ENCODE data around the gene TTC3. TPM values are rescaled to one million over a fixed set of nuclear protein-coding genes. Genes with fewer than 3 reads are reported as not detected.
"Not testable (repeated sequence)": the region's sequence is repeated elsewhere in the genome, so short reads cannot be mapped to it uniquely, and the experiment has no call there.

Gene TTC3
- total RNA-seq, 1 donor from 2014 or later = 262 TPM

- H3K9ac ChIP-seq (ENCODE audit: low read depth in 1 of 3, low read length in 3 of 3); H3K27ac ChIP-seq (ENCODE audit: low read depth, low read length): not testable (repeated sequence)
- peaks cover 6 to 12% (median 6%) of the 10 kb centered on the region in 3 donors for H3K36me3 ChIP-seq (ENCODE audit: control insufficient read depth in 3 of 3, insufficient read depth in 3 of 3, low read length in 3 of 3)
Measured at GRCh38 chr21:37111029-37111428, 38.0 kb downstream of the TTC3 start.

DNA sequence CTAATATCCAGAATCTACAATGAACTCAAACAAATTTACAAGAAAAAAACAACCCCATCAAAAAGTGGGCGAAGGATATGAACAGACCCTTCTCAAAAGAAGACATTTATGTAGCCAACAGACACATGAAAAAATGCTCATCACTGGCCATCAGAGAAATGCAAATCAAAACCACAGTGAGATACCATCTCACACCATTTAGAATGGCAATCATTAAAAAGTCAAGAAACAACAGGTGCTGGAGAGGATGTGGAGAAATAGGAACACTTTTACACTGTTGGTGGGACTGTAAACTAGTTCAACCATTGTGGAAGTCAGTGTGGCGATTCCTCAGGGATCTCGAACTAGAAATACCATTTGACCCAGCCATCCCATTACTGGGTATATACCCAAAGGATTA, 41.2 kb downstream of the TTC3 start:
- not testable (repeated sequence) for H3K27me3 ChIP-seq (ENCODE audit: control insufficient read depth in 3 of 3, insufficient read depth in 3 of 3, low read length in 3 of 3); H3K4me1 ChIP-seq (ENCODE audit: control insufficient read depth in 3 of 3, insufficient read depth in 3 of 3, low read length in 3 of 3); H3K9me3 ChIP-seq (ENCODE audit: control insufficient read depth in 3 of 3, low read length in 3 of 3); H3K27ac ChIP-seq (ENCODE audit: low read depth, low read length); H3K4me3 ChIP-seq (ENCODE audit: low read length in 3 of 3); H3K9ac ChIP-seq (ENCODE audit: low read depth in 1 of 3, low read length in 3 of 3); H3K36me3 ChIP-seq (ENCODE audit: control insufficient read depth in 3 of 3, insufficient read depth in 3 of 3, low read length in 3 of 3)

More at GRCh38 chr21:37111029-37111428, 38.0 kb downstream of the TTC3 start:
- not testable (repeated sequence) for H3K4me3 ChIP-seq (ENCODE audit: low read length in 3 of 3); H3K4me1 ChIP-seq (ENCODE audit: control insufficient read depth in 3 of 3, insufficient read depth in 3 of 3, low read length in 3 of 3); H3K9me3 ChIP-seq (ENCODE audit: control insufficient read depth in 3 of 3, low read length in 3 of 3); H3K27me3 ChIP-seq (ENCODE audit: control insufficient read depth in 3 of 3, insufficient read depth in 3 of 3, low read length in 3 of 3)

DNA sequence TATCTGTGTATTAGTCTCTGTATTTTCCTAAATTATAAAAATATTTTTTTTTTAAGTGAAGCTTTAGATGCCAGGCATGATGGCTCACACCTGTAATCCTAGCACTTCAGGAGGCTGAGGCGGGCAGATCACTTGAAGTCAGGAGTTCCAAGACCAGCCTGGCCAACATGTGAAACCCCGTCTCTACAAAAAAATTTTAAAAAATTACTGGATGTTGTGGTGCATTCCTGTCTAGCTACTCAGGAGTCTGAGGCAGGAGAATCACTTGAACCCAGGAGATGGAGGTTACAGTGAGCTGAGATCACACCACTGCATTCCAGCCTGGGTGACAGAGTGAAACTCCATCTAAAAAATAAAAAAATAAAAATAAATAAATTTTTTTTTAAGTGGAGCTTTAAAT, 43.4 kb downstream of the TTC3 start:
- not testable (repeated sequence) for H3K9ac ChIP-seq (ENCODE audit: low read depth in 1 of 3, low read length in 3 of 3); H3K27me3 ChIP-seq (ENCODE audit: control insufficient read depth in 3 of 3, insufficient read depth in 3 of 3, low read length in 3 of 3); H3K4me3 ChIP-seq (ENCODE audit: low read length in 3 of 3); H3K4me1 ChIP-seq (ENCODE audit: control insufficient read depth in 3 of 3, insufficient read depth in 3 of 3, low read length in 3 of 3); H3K9me3 ChIP-seq (ENCODE audit: control insufficient read depth in 3 of 3, low read length in 3 of 3); H3K27ac ChIP-seq (ENCODE audit: low read depth, low read length)
- peaks cover 0 to 15% (median 2%) of the 10 kb centered on the region in 3 donors for H3K36me3 ChIP-seq (ENCODE audit: control insufficient read depth in 3 of 3, insufficient read depth in 3 of 3, low read length in 3 of 3)

GRCh38 chr21:37117204-37117603, 44.1 kb downstream of the TTC3 start:
- Histone ChIP-seq H3K9me3 (ENCODE audit: control insufficient read depth in 3 of 3, low read length in 3 of 3) (no peaks in the 10 kb centered on the region), H3K9ac (ENCODE audit: low read depth in 1 of 3, low read length in 3 of 3) (no peak overlapping the region), H3K4me1 (ENCODE audit: control insufficient read depth in 3 of 3, insufficient read depth in 3 of 3, low read length in 3 of 3) (no peaks in the 10 kb centered on the region), H3K27me3 (ENCODE audit: control insufficient read depth in 3 of 3, insufficient read depth in 3 of 3, low read length in 3 of 3) (no peaks in the 10 kb centered on the region), H3K4me3 (ENCODE audit: low read length in 3 of 3) (no peak overlapping the region), H3K36me3 (ENCODE audit: control insufficient read depth in 3 of 3, insufficient read depth in 3 of 3, low read length in 3 of 3) (peaks cover 0 to 15% (median 2%) of the 10 kb centered on the region in 3 donors), H3K27ac (ENCODE audit: low read depth, low read length) (no peak overlapping the region)

GRCh38 chr21:37118187-37118826, 45.3 kb downstream of the TTC3 start:
- Histone ChIP-seq H3K4me3 (ENCODE audit: low read length in 3 of 3) (no peak overlapping the region), H3K27me3 (ENCODE audit: control insufficient read depth in 3 of 3, insufficient read depth in 3 of 3, low read length in 3 of 3) (no peaks in the 10 kb centered on the region), H3K36me3 (ENCODE audit: control insufficient read depth in 3 of 3, insufficient read depth in 3 of 3, low read length in 3 of 3) (peaks cover 0 to 20% (median 2%) of the 10 kb centered on the region in 3 donors), H3K9me3 (ENCODE audit: control insufficient read depth in 3 of 3, low read length in 3 of 3) (no peaks in the 10 kb centered on the region), H3K27ac (ENCODE audit: low read depth, low read length) (no peak overlapping the region), H3K9ac (ENCODE audit: low read depth in 1 of 3, low read length in 3 of 3) (no peak overlapping the region), H3K4me1 (ENCODE audit: control insufficient read depth in 3 of 3, insufficient read depth in 3 of 3, low read length in 3 of 3) (no peaks in the 10 kb centered on the region)

DNA sequence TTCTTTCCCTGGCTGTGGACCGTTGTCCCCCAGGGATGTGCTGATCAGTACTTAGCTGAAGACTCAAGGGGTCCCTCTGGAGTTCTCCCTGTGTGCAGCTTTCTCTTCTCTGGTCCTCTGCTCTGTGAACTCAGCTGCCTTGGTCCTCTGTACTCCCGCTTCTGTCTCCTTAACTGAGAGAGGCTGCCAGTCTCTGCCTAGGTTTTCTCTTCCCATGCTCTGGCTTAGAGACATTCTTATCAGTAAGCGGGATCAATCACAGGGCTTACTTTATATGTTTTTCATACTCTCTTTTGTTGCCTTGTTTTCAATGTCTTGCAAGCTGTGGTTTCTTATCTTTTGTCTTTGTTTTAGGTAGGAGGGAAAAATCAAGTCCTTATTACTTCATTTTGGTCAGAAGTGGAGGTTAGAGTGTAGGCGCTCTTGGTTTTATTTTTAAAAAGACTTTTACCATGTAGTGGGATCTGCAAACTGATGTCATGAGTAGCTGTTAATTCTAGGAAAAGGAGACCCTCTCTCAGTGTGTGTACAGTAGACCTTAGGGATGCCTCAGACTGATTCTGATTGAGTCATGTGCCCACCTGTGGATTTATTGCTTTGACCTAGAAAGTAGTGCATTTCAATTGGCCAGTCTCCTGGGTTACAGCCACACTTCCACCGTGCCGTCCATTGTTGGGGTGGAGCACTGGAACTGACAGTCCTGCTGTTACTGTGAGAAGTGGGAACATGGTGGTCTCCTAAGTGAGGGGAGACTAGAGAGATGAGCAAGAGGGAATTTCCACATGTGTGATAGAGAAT, 46.6 kb downstream of the TTC3 start:
- H3K27me3 ChIP-seq (ENCODE audit: control insufficient read depth in 3 of 3, insufficient read depth in 3 of 3, low read length in 3 of 3) = no peaks in the 10 kb centered on the region
- H3K4me3 ChIP-seq (ENCODE audit: low read length in 3 of 3) = no peak overlapping the region
- H3K4me1 ChIP-seq (ENCODE audit: control insufficient read depth in 3 of 3, insufficient read depth in 3 of 3, low read length in 3 of 3) = no peaks in the 10 kb centered on the region
- H3K27ac ChIP-seq (ENCODE audit: low read depth, low read length) = no peak overlapping the region
- H3K36me3 ChIP-seq (ENCODE audit: control insufficient read depth in 3 of 3, insufficient read depth in 3 of 3, low read length in 3 of 3) = peaks cover 0 to 20% (median 2%) of the 10 kb centered on the region in 3 donors
- H3K9ac ChIP-seq (ENCODE audit: low read depth in 1 of 3, low read length in 3 of 3) = no peak overlapping the region
- H3K9me3 ChIP-seq (ENCODE audit: control insufficient read depth in 3 of 3, low read length in 3 of 3) = no peaks in the 10 kb centered on the region

GRCh38 chr21:37128076-37128475, 55.0 kb downstream of the TTC3 start:
- H3K27me3 ChIP-seq (ENCODE audit: control insufficient read depth in 3 of 3, insufficient read depth in 3 of 3, low read length in 3 of 3) = no peaks in the 10 kb centered on the region
- H3K9ac ChIP-seq (ENCODE audit: low read depth in 1 of 3, low read length in 3 of 3) = no peak overlapping the region
- H3K27ac ChIP-seq (ENCODE audit: low read depth, low read length) = no peak overlapping the region
- no peaks in the 10 kb centered on the region for H3K4me1 ChIP-seq (ENCODE audit: control insufficient read depth in 3 of 3, insufficient read depth in 3 of 3, low read length in 3 of 3)
- H3K36me3 ChIP-seq (ENCODE audit: control insufficient read depth in 3 of 3, insufficient read depth in 3 of 3, low read length in 3 of 3) = peaks cover 14 to 45% (median 19%) of the 10 kb centered on the region in 3 donors
- no peaks in the 10 kb centered on the region for H3K9me3 ChIP-seq (ENCODE audit: control insufficient read depth in 3 of 3, low read length in 3 of 3)
- H3K4me3 ChIP-seq (ENCODE audit: low read length in 3 of 3) = no peak overlapping the region

DNA sequence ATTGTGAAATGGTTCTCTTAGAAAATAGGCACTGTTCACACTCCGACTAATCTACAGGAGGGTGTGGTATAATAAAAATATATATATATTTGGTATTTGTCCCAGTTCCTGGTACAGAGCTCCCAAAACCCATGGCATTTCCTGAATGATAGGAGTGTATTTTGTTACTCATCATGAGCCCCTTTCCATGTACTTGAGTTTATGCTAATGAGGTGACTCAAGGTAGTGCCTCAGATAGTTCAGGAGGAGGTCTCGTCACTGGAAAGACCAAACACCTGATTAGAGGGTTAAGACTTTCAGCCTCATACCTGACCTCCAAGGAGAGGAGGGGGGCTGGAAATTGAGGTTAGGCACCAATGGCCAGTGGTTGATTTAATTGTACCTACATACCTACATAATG, 57.9 kb downstream of the TTC3 start:
- Histone ChIP-seq H3K4me3 (ENCODE audit: low read length in 3 of 3) (no peak overlapping the region), H3K27ac (ENCODE audit: low read depth, low read length) (no peak overlapping the region), H3K9me3 (ENCODE audit: control insufficient read depth in 3 of 3, low read length in 3 of 3) (no peaks in the 10 kb centered on the region), H3K36me3 (ENCODE audit: control insufficient read depth in 3 of 3, insufficient read depth in 3 of 3, low read length in 3 of 3) (peaks cover 22 to 52% (median 33%) of the 10 kb centered on the region in 3 donors), H3K27me3 (ENCODE audit: control insufficient read depth in 3 of 3, insufficient read depth in 3 of 3, low read length in 3 of 3) (no peaks in the 10 kb centered on the region), H3K9ac (ENCODE audit: low read depth in 1 of 3, low read length in 3 of 3) (no peak overlapping the region), H3K4me1 (ENCODE audit: control insufficient read depth in 3 of 3, insufficient read depth in 3 of 3, low read length in 3 of 3) (no peaks in the 10 kb centered on the region)

DNA sequence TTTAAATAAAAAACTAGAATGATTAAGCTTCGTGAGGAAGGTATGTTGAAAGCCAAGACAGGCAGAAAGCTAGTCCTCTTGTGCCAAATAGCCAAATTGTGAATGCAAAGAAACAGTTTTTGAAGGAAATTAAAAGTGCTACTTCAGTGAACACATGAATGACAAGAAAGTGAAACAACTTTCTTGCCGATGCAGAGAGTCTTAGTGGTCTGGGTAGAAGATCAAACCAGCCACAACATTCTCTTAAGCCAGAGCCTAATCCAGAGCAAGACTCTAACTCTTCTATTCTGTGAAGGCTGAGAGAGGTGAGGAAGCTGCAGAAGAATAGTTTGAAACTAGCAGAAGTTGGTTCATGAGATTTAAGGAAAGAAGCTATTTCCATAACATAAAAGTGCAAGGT, 63.2 kb downstream of the TTC3 start:
- no peaks in the 10 kb centered on the region for H3K27me3 ChIP-seq (ENCODE audit: control insufficient read depth in 3 of 3, insufficient read depth in 3 of 3, low read length in 3 of 3)
- H3K36me3 ChIP-seq (ENCODE audit: control insufficient read depth in 3 of 3, insufficient read depth in 3 of 3, low read length in 3 of 3) = peaks cover 25 to 51% (median 35%) of the 10 kb centered on the region in 3 donors
- no peak overlapping the region for H3K27ac ChIP-seq (ENCODE audit: low read depth, low read length)
- H3K9me3 ChIP-seq (ENCODE audit: control insufficient read depth in 3 of 3, low read length in 3 of 3) = no peaks in the 10 kb centered on the region
- no peaks in the 10 kb centered on the region for H3K4me1 ChIP-seq (ENCODE audit: control insufficient read depth in 3 of 3, insufficient read depth in 3 of 3, low read length in 3 of 3)
- no peak overlapping the region for H3K9ac ChIP-seq (ENCODE audit: low read depth in 1 of 3, low read length in 3 of 3)
- no peak overlapping the region for H3K4me3 ChIP-seq (ENCODE audit: low read length in 3 of 3)

GRCh38 chr21:37136744-37137143, 63.7 kb downstream of the TTC3 start:
- Histone ChIP-seq H3K36me3 (ENCODE audit: control insufficient read depth in 3 of 3, insufficient read depth in 3 of 3, low read length in 3 of 3) (peaks cover 25 to 47% (median 35%) of the 10 kb centered on the region in 3 donors), H3K9me3 (ENCODE audit: control insufficient read depth in 3 of 3, low read length in 3 of 3) (no peaks in the 10 kb centered on the region), H3K4me1 (ENCODE audit: control insufficient read depth in 3 of 3, insufficient read depth in 3 of 3, low read length in 3 of 3) (no peaks in the 10 kb centered on the region), H3K4me3 (ENCODE audit: low read length in 3 of 3) (no peak overlapping the region), H3K27me3 (ENCODE audit: control insufficient read depth in 3 of 3, insufficient read depth in 3 of 3, low read length in 3 of 3) (no peaks in the 10 kb centered on the region), H3K9ac (ENCODE audit: low read depth in 1 of 3, low read length in 3 of 3) (no peak overlapping the region), H3K27ac (ENCODE audit: low read depth, low read length) (no peak overlapping the region)

Data from skeletal muscle tissue (tissue), 4 donors.